Tibial nerve (tissue), 3 donors: ENCODE measurements around the gene PTGDR2.
"Not testable (repeated sequence)": the region's sequence is repeated elsewhere in the genome, so short reads cannot be mapped to it uniquely, and the experiment has no call there.

Experiments used
- CTCF ChIP-seq, 5 experiments: fragments of 200-600 bp in 3 of 5; fragments of 450-650 bp in 2 of 5; sonication (generic) in 3 of 5; IDR thresholded peaks; one replicate each; pipeline ENCODE4 v1.5.1; 2016 to 2019; ENCODE audit warnings: antibody characterized with exemption in 5 of 5, mild to moderate bottlenecking in 3 of 5, moderate library complexity in 2 of 5
- POLR2A ChIP-seq, 2 donors: fragments of 450-650 bp; IDR thresholded peaks; one replicate each; pipeline ENCODE4 v1.6.1; 2017; ENCODE audit warnings: antibody characterized with exemption in 2 of 2, mild to moderate bottlenecking in 2 of 2, moderate library complexity in 2 of 2

- TF ChIP-seq CTCF, POLR2A (IDR thresholded peaks at IDR 0.05): not testable (repeated sequence)
Measured at GRCh38 chr11:60823745-60824306, 31.9 kb downstream of the PTGDR2 start.
